T-helper 1 cell treated with Interleukin-12 subunit alpha and Interleukin-12 subunit beta and Interleukin-4 antibody, amounts not matched to agents 30 μg/mL and 1 μg/mL, for 36 hours (primary cell): Measurements from ENCODE around the gene WDR35.

Experiments used
- H3K27ac Mint-ChIP-seq: one replicate; pipeline ENCODE4 v1.8.0; 2021; ENCODE audit warnings: mild to moderate bottlenecking, mixed read lengths
- H3K27me3 Mint-ChIP-seq: one replicate; pipeline ENCODE4 v1.8.0; 2021; ENCODE audit warnings: low read depth, mixed read lengths
- H3K36me3 Mint-ChIP-seq: one replicate; pipeline ENCODE4 v1.8.0; 2021; ENCODE audit warnings: low read depth, mixed read lengths
- H3K4me1 Mint-ChIP-seq: one replicate; pipeline ENCODE4 v1.8.0; 2021; ENCODE audit warnings: low read depth, mixed read lengths
- H3K4me3 Mint-ChIP-seq: one replicate; pipeline ENCODE4 v1.8.0; 2021; ENCODE audit warnings: mild to moderate bottlenecking, moderate library complexity, mixed read lengths
- H3K9me3 Mint-ChIP-seq: one replicate; pipeline ENCODE4 v1.8.0; 2021; ENCODE audit warnings: mixed read lengths

Gene WDR35

DNA sequence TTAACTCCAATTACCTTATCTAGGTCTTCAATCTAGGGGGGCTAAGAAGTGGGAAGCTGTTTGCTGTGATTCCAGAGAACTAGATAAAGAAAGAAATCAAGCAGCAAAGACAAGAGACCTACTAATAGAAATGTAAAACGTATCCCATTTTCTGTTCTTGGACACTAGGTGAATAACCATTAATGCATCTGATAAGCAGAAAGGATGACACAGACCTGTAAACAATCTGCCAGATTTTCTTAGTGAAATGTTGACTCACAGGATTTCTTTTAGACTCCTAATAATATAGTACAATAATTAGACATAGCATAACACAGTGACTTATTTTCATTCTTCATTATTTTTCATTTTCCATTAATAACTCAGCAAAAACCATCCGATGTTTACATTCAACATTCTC lies 1.3 kb downstream of the WDR35 start:
- Mint-ChIP-seq H3K4me3 (no peak overlapping the region), H3K27ac (no peak overlapping the region), H3K36me3 (no peaks in the 10 kb centered on the region), H3K9me3 (no peaks in the 10 kb centered on the region), H3K27me3 (peaks cover 24% of the 10 kb centered on the region), H3K4me1 (peaks cover 18% of the 10 kb centered on the region)

GRCh38 chr2:19987936-19988335 lies 2.0 kb downstream of the WDR35 start:
- peaks cover 17% of the 10 kb centered on the region for H3K27me3 Mint-ChIP-seq
- peaks cover 18% of the 10 kb centered on the region for H3K4me1 Mint-ChIP-seq
- no peak overlapping the region for H3K4me3 Mint-ChIP-seq
- H3K36me3 Mint-ChIP-seq, result no peaks in the 10 kb centered on the region
- H3K27ac Mint-ChIP-seq, result no peak overlapping the region
- H3K9me3 Mint-ChIP-seq, result no peaks in the 10 kb centered on the region

DNA sequence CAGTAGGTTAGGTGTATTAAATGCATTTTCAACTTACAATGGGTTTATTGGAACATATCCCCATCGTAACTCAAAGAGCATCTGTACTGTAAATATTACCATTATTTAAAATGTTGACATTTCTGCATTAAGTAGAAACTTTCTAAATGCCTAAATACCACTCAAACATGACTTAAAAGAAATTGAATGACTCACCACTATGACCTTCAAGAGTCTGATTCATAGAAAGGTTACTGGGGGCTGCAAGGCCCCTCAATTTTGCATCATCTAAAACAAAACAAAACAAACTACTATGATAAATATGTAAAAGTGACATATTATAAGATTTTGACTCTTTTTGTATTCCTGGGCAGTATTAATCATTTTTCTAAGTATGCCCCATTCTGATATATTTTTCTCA lies 7.6 kb downstream of the WDR35 start:
- H3K9me3 Mint-ChIP-seq, result no peaks in the 10 kb centered on the region
- peaks cover 4% of the 10 kb centered on the region for H3K36me3 Mint-ChIP-seq
- H3K27me3 Mint-ChIP-seq, result no peaks in the 10 kb centered on the region
- H3K27ac Mint-ChIP-seq, result no peak overlapping the region
- H3K4me3 Mint-ChIP-seq, result no peak overlapping the region
- H3K4me1 Mint-ChIP-seq, result no peaks in the 10 kb centered on the region

DNA sequence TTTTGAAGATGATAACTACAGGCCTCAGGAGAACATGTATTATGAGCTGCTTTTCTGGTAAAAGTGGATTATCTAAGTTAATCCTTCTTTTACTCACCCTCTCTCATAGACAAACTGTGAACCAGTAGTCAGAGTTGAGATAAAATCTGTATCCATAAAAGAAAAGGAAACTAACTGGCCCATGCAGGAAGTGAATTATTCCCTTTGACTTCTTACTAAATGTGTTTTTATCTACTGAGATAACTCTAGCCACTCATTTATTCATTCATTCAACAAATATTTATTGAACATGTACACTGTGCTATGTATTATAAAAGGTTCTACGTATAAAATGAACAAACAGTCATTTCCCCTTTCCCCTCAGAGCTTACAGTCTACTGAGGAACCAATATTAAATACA lies 10.0 kb downstream of the WDR35 start:
- Mint-ChIP-seq H3K9me3 (no peaks in the 10 kb centered on the region), H3K27ac (no peak overlapping the region), H3K4me1 (no peaks in the 10 kb centered on the region), H3K36me3 (peaks cover 4% of the 10 kb centered on the region), H3K27me3 (no peaks in the 10 kb centered on the region), H3K4me3 (no peak overlapping the region)

DNA sequence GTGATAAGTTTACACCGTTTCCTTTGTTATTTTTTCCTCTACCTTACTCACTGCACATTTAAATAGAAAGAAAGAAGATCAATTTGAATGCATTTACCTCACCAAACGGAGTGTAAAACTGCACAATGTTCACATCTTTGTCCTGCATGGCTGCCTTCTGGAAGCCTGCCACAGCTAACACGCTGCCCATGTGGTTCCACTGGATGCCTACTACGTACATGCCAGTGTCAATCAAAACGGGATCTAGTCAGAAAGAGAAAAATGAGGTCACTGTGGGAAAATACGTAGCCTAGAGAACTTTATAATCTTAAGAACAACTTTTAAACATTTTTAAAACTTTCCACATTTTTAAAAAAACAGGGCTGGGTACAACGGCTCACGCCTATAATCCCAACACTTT lies 16.4 kb downstream of the WDR35 start:
- Mint-ChIP-seq H3K4me3 (no peak overlapping the region), H3K27ac (no peak overlapping the region), H3K27me3 (no peaks in the 10 kb centered on the region), H3K36me3 (no peaks in the 10 kb centered on the region), H3K9me3 (no peaks in the 10 kb centered on the region), H3K4me1 (peaks cover 10% of the 10 kb centered on the region)

DNA sequence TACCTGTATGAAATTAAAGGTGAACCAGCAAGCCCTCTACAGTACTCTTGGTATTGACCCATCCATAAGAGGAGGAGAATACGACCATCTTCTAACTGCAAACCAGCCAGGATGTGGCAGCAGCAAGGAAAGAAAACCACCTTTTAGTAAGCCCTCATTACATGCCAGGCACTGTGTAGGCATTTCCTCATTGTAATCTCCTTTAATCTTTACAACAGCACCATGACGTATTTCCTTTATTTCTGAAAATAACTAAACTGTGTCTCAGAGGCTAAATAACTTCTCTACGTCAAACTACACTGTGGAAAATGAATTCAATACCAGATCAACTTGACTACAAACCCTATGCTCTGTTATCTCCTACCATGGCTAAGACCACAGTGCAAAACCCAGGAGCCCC lies 18.2 kb downstream of the WDR35 start:
- H3K27ac Mint-ChIP-seq, result peak overlapping the region; percentile 12
- H3K9me3 Mint-ChIP-seq, result no peaks in the 10 kb centered on the region
- H3K4me3 Mint-ChIP-seq, result no peak overlapping the region
- H3K4me1 Mint-ChIP-seq, result peaks cover 10% of the 10 kb centered on the region
- H3K36me3 Mint-ChIP-seq, result no peaks in the 10 kb centered on the region
- no peaks in the 10 kb centered on the region for H3K27me3 Mint-ChIP-seq

DNA sequence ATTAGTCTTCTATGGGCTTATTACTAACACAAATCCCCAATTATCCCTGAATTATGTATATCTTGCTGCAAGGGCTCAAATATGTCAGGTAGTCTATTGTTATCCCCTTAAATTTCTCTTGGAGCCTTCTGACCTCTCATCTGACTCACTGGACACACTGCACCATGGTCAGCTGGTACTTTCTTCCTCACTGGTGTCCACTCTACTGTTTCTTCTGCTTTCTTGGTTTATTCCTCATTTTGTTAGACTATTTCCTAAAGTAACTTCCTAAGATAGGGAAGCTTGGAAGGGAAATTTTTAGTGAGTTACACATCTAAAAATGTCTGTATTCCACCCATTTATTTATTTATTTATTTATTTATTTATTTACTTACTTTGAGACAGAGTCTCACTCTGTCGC lies 26.5 kb downstream of the WDR35 start:
- Mint-ChIP-seq H3K36me3 (no peaks in the 10 kb centered on the region), H3K4me1 (no peaks in the 10 kb centered on the region), H3K27ac (no peak overlapping the region), H3K9me3 (no peaks in the 10 kb centered on the region), H3K4me3 (no peak overlapping the region), H3K27me3 (no peaks in the 10 kb centered on the region)

DNA sequence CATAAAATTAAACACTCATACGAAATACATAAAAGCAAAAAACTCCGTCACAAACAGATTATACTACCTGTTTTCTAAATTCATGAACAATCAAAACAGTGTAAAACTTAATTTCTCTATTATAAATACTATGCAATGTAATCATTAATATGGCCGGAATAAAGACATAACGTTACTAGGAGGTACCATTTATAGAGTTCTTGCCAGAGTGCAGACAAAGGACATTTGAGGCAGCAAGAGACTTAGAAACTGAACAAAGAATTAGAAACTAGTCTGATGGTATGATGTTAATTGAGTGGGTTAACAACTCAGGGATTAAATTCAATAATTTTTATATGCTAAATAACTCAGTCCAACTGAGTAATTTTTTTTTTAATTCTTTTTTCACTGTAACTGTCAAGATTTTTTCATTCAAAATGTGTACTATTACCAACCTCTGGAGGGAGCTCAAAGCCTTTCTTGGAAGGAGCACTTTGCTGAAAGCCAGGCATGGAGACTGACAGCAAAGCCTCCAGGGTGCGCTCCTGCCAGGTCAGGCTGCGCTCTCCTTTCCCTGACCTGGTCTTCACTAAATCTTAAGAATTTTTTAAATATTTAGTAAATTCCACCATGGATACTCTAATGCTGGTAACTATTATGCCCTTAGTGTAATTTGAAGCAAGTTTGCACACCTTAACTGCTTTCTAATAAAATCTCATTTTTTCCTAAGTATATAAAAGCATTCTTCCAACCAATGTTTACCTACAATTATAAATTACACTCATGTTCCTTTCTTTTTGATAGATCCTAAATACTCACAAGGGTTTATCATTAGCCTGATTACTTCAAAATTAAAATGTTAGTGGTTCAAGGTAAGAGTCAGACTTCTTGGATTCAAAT lies 34.1 kb downstream of the WDR35 start:
- H3K27ac Mint-ChIP-seq, result no peak overlapping the region
- H3K27me3 Mint-ChIP-seq, result no peaks in the 10 kb centered on the region
- no peaks in the 10 kb centered on the region for H3K4me1 Mint-ChIP-seq

DNA sequence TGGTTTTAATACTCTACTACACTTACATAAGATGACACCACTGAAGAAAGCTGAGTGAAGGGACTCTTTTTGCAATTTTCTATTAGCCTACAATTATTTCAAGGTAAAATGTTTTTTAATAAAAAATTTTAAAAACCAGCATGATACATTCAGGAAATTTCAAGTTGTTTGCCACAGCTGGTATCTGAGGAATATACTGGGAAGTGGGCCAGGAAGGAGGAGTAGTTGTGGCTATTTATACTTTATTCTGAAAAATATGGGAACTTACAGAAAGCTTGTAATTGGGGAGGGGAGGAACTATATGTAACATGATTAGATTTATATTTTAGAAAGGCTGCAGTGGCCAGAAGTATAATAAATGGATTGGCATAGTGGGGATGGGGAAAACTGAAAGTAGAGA lies 40.8 kb downstream of the WDR35 start:
- H3K27me3 Mint-ChIP-seq, result no peaks in the 10 kb centered on the region
- H3K4me3 Mint-ChIP-seq, result no peak overlapping the region
- no peaks in the 10 kb centered on the region for H3K9me3 Mint-ChIP-seq
- H3K27ac Mint-ChIP-seq, result no peak overlapping the region
- H3K4me1 Mint-ChIP-seq, result no peaks in the 10 kb centered on the region
- H3K36me3 Mint-ChIP-seq, result peaks cover 1% of the 10 kb centered on the region

More for the DNA sequence above, 34.1 kb downstream of the WDR35 start:
- Mint-ChIP-seq H3K9me3 (no peaks in the 10 kb centered on the region), H3K4me3 (no peak overlapping the region), H3K36me3 (no peaks in the 10 kb centered on the region)

GRCh38 chr2:19947184-19947940 lies 42.5 kb downstream of the WDR35 start:
- H3K27ac Mint-ChIP-seq, result no peak overlapping the region
- H3K9me3 Mint-ChIP-seq, result no peaks in the 10 kb centered on the region
- peaks cover 1% of the 10 kb centered on the region for H3K36me3 Mint-ChIP-seq
- no peaks in the 10 kb centered on the region for H3K4me1 Mint-ChIP-seq
- H3K27me3 Mint-ChIP-seq, result no peaks in the 10 kb centered on the region
- no peak overlapping the region for H3K4me3 Mint-ChIP-seq

- H3K9me3 Mint-ChIP-seq, result no peaks in the 10 kb centered on the region
- peaks cover 1% of the 10 kb centered on the region for H3K36me3 Mint-ChIP-seq
- no peak overlapping the region for H3K27ac Mint-ChIP-seq
- no peaks in the 10 kb centered on the region for H3K27me3 Mint-ChIP-seq
- H3K4me3 Mint-ChIP-seq, result no peak overlapping the region
- H3K4me1 Mint-ChIP-seq, result no peaks in the 10 kb centered on the region
Observed at GRCh38 chr2:19944205-19944845, 45.6 kb downstream of the WDR35 start.

DNA sequence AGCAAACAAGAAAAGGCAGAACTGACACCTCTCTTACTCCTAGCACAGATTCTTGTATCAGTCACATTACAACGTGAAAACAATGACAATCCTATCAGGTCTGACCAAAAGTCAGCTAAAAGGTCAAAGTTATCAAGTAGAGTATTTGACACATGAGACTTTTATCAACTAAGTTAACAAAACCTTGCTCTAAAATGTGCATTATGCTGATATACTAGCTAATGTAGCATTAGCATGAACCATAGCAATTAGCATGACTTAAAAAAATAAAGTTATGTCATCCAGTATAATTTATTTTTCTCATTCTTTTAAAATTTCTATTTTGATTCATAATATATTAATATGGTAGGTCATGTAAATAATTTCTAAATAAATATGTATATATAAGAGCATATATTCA lies 46.7 kb downstream of the WDR35 start:
- Mint-ChIP-seq H3K27me3 (no peaks in the 10 kb centered on the region), H3K9me3 (no peaks in the 10 kb centered on the region), H3K4me3 (no peak overlapping the region), H3K4me1 (no peaks in the 10 kb centered on the region), H3K27ac (no peak overlapping the region), H3K36me3 (peaks cover 1% of the 10 kb centered on the region)

DNA sequence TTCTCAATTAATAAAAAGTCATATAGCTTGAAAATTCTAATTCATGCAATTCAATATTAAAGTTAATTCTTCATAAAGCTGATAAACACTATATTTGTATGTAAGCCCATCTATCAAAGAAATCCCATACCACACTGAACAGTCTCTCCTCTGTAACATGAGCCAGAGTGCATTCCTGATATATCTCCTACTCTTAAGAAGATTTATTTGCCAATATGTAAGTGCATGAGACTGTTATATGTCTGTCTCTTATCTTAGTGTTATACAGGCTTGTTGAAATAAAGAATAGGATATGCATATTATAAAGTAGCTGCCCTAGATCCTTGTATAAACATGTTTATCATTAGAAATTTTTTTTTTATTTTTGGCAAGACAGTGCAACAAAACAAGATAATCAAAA lies 47.7 kb downstream of the WDR35 start:
- Mint-ChIP-seq H3K27ac (no peak overlapping the region), H3K4me3 (no peak overlapping the region), H3K9me3 (no peaks in the 10 kb centered on the region)

DNA sequence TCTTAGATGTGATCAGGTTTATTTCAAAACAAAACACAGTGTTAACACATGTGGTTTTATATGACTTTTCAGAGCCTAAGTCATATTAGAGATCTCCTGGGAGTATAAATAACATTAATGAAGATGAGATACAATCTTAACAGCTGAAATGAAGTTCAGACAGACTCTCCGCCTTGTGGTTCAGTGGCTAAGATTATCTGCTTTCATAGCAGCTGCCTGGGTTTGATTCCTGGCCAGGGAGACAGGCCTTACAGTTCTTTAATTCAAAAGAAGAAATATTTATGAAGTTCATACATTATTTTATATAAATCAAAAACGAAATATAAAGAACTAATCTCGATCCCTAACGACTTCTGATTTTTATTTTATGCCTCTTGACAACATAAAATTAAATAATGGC lies 52.9 kb downstream of the WDR35 start:
- peaks cover 2% of the 10 kb centered on the region for H3K36me3 Mint-ChIP-seq
- H3K9me3 Mint-ChIP-seq, result no peaks in the 10 kb centered on the region
- H3K4me1 Mint-ChIP-seq, result no peaks in the 10 kb centered on the region
- no peak overlapping the region for H3K27ac Mint-ChIP-seq
- H3K4me3 Mint-ChIP-seq, result no peak overlapping the region
- H3K27me3 Mint-ChIP-seq, result no peaks in the 10 kb centered on the region

More for the DNA sequence above, 47.7 kb downstream of the WDR35 start:
- H3K27me3 Mint-ChIP-seq, result no peaks in the 10 kb centered on the region
- H3K36me3 Mint-ChIP-seq, result peaks cover 1% of the 10 kb centered on the region
- no peaks in the 10 kb centered on the region for H3K4me1 Mint-ChIP-seq

DNA sequence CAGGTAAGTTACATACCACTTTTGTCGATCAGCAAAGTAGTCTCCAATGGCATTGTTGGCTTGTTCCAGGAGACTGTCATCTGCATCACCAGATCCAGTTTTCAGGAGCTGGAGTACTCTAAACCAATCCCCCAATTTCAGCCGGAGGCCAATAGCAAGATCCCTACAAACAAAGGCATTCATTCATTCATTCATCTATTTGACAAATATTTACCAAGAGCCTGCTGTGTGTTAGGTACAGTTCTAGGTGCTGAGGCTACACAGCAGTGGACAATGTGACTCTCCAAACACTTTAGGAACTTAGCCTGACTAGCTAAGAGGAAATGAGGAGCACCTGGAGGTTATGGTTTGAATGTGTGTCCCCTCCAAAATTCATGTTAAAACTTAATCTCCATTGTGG lies 53.7 kb downstream of the WDR35 start:
- Mint-ChIP-seq H3K27ac (no peak overlapping the region), H3K27me3 (no peaks in the 10 kb centered on the region), H3K9me3 (no peaks in the 10 kb centered on the region), H3K4me1 (no peaks in the 10 kb centered on the region), H3K36me3 (peaks cover 3% of the 10 kb centered on the region), H3K4me3 (no peak overlapping the region)
